Measurements from ENCODE around the gene SMYD3. TPM values are rescaled to one million over a fixed set of nuclear protein-coding genes. Genes with fewer than 3 reads are reported as not detected.

The SMYD3 gene
- total and polyA plus RNA-seq, 9 of the 15 experiments (the other 6 are each of a cell fraction or from before 2014, with no cell fraction given): 128 to 440 (median 197) TPM

GRCh38 chr1:245752561-245752960, 754.5 kb downstream of the SMYD3 start (continued):
- no peak for TF ChIP-seq ZKSCAN8 (CRISPR knock-in tag; IDR thresholded peaks at IDR 0.05)
- TF ChIP-seq KDM4B (IDR thresholded peaks at IDR 0.05; ENCODE audit: borderline replicate concordance in 2 of 2, low read depth in 1 of 2): no peak
- TF ChIP-seq TEAD4 (IDR thresholded peaks at IDR 0.05; ENCODE audit: low read length): no peak
- no peak for TF ChIP-seq TEAD4 (CRISPR knock-in tag; IDR thresholded peaks at IDR 0.05; ENCODE audit: borderline replicate concordance)
- no peak for TF ChIP-seq BRD9 (IDR thresholded peaks at IDR 0.05; ENCODE audit: low read depth, partially characterized antibody)
- TF ChIP-seq RFX7 (CRISPR knock-in tag; IDR thresholded peaks at IDR 0.05): no peak
- TF ChIP-seq ZNF217 (CRISPR knock-in tag; IDR thresholded peaks at IDR 0.05): no peak
- no peak for TF ChIP-seq CREBBP (IDR thresholded peaks at IDR 0.05; ENCODE audit: low read depth, low read length)
- TF ChIP-seq ZNF174 (CRISPR knock-in tag; IDR thresholded peaks at IDR 0.05): no peak

DNA sequence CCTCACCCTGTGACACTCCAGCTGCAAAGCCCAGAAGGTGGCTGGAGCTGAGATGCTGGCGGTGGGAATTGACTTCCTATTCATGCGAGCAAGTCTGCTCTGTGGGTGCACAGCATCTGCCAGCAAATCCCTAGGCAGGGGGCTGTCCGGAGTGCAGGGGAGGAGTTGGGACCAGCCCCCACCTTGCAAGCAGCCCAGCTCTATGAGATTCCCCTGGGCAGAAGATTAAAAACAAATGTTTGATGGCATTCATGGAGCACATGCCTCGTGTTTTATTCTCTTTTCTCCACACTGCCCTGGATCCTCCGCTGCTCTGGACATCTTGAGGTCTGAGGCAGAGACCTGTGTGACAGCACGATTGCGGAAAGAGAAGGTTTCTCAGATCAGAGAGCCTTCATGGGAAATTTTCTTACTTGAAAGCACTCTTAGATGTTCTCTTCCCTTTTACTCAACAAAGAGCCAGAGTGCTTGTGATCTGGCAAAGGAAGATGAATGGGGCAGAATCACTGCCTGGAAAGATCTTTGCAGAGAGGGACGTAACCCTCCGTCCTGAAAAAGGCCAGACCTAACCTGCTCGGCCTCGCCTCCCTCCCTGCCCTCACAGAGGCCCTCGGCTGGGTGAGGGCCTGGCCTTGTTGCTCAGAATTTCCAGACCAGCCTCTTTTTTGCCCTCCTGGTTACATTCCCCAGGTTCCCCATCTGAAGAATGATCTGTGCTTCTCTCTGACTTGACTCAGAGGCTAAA, 755.2 kb downstream of the SMYD3 start:
- ATAC-seq: no peak
- no peak overlapping the region for H3K27ac ChIP-seq (ENCODE audit: extremely low read depth, low read depth, low read length)
- intact Hi-C loops (cut with micrococcal nuclease): no loop called here

More for the DNA sequence above, 755.2 kb downstream of the SMYD3 start:
- H3K9ac ChIP-seq (ENCODE audit: insufficient read depth in 1 of 2, low read depth in 2 of 2, low read length in 2 of 2): no peak overlapping the region
- no TSS peak for BruUV-seq (replicated peaks)
- no peaks in the 10 kb centered on the region for H3K9me1 ChIP-seq (ENCODE audit: control insufficient read depth, insufficient read depth, low read length)
- H4K20me1 ChIP-seq (replicated peaks; ENCODE audit: control insufficient read depth, insufficient read depth, low read length): no peaks in the 10 kb centered on the region
- POLR2A ChIA-PET: no interaction called here
- H3K9me3 ChIP-seq (replicated peaks; ENCODE audit: control insufficient read depth, insufficient read depth, low read depth, low read length): no peaks in the 10 kb centered on the region
- WGBS (ENCODE audit: insufficient coverage, low coverage, missing lambda C conversion rate): 88% methylated on average over 12 of the region's 12 CpGs
- H3K36me3 ChIP-seq (ENCODE audit: control insufficient read depth, insufficient read depth, low read length): peaks cover 63% of the 10 kb centered on the region; the same call in 2 of the 3 replicates
- no peaks in the 10 kb centered on the region for H3K4me1 ChIP-seq (replicated peaks in 1 of 2; ENCODE audit: control insufficient read depth in 2 of 2, insufficient read depth in 2 of 2, low read length in 2 of 2)
- CTCF ChIA-PET (ENCODE audit: low intra/inter-chr PET ratio): no interaction called here
- H2AFZ ChIP-seq (ENCODE audit: low read depth, low read length): no peak overlapping the region
- TF ChIP-seq POLR2AphosphoS2 (IDR thresholded peaks at IDR 0.05; ENCODE audit: low read length) (0 out of 2 replicates have a peak, but pooled peaks have one; percentile 43), BCOR (IDR thresholded peaks at IDR 0.05) (no peak)
- no peak for FAIRE-seq
- DNase-seq (ENCODE audit: extremely low read depth in 1 of 4, low spot score in 3 of 4): no peak
- H3K79me2 ChIP-seq (ENCODE audit: control insufficient read depth, insufficient read depth, low read length): no peaks in the 10 kb centered on the region
- H3K27me3 ChIP-seq (ENCODE audit: control insufficient read depth in 2 of 2, insufficient read depth in 2 of 2, low read length in 2 of 2): no peaks in the 10 kb centered on the region; a peak in 1 of 5 replicates
- H3K4me3 ChIP-seq: no peak overlapping the region
- in situ Hi-C loops (cut with MboI): no loop called here
- no peak overlapping the region for H3K4me2 ChIP-seq (ENCODE audit: insufficient read depth, low read length)

All from K562 (cell line).